Hematopoietic multipotent progenitor cell treated with erythropoietin and hydrocortisone succinate and interleukin-3 and kit ligand, for 15 days (in vitro differentiated cells): ENCODE results near the gene MIB2.
A peak's percentile ranks its signal among the peaks of the same experiment; 100 is the strongest.
"Not testable (repeated sequence)": the region's sequence is repeated elsewhere in the genome, so short reads cannot be mapped to it uniquely, and the experiment has no call there.

Experiments
- DNase-seq: peaks from one replicate; pipeline ENCODE4 v3.0.0-alpha.2; 2015; ENCODE audit warnings: low spot score

MIB2 gene

DNA sequence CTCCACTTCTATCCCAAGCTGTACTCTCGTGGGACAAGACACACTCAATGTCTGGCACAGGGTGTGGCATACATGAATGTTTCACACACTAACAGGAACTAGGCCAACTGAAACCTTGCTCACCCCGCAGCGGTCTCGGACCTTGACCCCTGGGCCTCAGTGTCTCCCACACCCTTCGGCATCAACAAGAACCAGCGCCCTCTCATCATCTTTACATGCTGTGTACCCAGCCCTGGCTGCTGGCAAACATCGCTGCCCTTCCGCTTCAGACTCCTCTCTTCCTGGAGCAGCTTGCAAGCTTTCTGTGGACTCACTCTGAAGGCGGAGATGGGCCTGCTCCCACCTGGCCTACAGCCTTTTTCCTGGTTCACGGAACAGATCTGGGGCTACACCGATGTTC is 33.0 kb downstream of the MIB2 start:
- DNase-seq: not testable (repeated sequence)

DNA sequence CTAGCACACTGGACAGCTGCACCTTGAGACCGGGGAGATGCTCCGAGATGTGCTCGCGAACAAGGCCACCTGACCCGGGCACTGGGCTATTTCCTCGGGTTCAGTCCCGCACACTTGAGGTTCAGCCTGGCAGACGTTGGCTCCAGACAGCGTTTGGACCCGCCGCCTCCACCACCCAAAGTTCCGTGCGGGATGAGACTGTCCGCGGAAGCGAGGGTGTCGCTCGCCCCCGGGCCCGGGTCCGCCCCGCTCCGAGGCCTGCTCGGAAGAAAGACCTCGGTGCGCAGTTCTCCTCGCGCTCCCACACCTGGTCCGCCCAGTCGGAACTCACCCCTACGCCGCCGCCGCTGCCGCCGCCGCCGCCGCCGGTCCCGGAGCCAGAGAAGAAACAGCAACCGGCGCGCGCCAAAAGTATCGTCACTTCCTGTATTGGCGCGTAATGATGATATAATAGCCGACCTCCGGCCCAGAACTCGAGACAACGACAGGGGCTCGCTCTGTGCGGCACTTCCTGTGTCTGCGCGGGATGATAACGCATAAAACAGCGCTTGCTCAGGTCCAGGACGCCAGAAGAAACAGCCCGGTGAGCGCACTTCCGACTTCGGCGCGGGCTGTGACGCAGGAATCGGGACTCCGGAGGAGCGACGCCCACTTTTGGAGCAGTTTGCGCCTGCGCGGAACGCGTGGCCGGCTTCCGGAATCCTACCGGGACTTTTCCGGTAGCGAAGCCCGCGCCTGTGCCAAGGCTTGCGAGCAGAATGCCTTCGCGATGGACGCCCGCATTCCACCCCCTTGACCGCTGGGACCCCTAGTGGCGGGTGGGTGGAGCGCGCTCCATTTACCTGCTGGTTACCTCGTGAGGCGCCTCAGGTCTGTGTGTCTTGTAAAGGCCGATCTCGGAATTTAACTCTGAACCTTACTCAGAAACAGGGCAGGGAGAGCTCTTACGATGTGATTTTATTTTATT is 43.6 kb downstream of the MIB2 start, which contains the start of gene CDK11B:
Gene CDK11B, minus strand, starts transcription at position 422 of the 967 bp plus-strand sequence. CDS start 1,519 bp downstream, outside the sequence.
- DNase-seq: peak; percentile 93

GRCh38 chr1:1662392-1662791 is 47.1 kb downstream of the MIB2 start:
- not testable (repeated sequence) for DNase-seq

DNA sequence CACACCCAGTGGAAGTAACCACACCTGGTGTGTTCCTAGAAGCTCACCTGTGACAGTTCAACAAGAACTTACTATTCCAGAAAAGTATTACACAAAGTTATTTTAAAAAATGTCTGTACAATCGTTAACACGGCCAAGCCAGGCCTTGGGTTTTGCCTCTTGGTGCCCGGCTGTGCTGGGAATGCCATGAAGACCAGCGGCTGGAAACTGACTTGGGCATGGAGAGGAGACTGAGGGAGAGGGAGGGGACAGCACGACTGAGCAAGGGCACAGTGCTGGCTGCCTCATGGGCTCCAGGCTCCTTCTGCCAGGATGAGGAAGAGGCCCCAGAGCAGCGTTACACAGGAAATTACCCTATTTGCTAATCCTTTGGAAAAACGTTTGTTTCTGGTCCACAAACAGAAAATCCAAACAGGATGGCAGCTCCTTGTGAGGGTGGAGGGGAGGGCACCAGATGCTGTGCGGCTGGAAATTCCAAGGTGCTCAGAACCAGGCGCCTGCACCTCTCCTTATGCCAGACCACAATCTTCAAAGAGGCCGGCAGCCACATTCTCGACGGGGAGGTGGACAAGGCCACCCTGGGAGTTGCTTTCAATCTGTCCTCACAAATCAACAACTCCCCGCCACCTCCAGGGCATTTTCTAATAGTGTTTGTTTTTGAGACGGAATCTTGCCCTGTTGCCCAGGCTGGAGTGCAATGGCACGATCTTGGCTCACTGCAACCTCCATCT is 47.7 kb downstream of the MIB2 start:
- DNase-seq: not testable (repeated sequence)

DNA sequence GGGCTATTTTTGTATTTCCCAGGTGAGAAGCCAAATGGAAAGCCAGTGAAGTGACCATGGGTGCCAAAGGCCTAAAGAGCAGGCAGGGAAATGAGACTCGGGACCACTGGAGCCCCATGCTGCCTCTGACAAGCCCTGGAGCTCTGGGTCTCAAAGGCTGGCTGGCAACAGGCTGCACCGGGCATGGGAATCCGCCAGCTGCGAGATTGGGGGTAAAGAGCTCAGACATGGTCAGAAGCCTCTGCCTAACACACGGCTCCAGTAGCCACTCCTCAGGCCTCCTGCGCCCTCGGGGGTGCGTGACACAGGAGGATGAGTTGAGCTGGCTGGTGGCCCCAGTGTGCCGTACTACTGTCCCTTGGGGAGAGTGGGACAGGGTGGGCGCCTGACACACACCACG is 49.0 kb downstream of the MIB2 start:
- not testable (repeated sequence) for DNase-seq

- no peak for DNase-seq
These were observed 49.9 kb downstream of the MIB2 start for GRCh38 chr1:1664941-1665814.

- peak; percentile 28 for DNase-seq
These were observed 50.5 kb downstream of the MIB2 start for GRCh38 chr1:1665815-1666251.

GRCh38 chr1:1666526-1666925 is 51.2 kb downstream of the MIB2 start:
- no peak for DNase-seq

DNA sequence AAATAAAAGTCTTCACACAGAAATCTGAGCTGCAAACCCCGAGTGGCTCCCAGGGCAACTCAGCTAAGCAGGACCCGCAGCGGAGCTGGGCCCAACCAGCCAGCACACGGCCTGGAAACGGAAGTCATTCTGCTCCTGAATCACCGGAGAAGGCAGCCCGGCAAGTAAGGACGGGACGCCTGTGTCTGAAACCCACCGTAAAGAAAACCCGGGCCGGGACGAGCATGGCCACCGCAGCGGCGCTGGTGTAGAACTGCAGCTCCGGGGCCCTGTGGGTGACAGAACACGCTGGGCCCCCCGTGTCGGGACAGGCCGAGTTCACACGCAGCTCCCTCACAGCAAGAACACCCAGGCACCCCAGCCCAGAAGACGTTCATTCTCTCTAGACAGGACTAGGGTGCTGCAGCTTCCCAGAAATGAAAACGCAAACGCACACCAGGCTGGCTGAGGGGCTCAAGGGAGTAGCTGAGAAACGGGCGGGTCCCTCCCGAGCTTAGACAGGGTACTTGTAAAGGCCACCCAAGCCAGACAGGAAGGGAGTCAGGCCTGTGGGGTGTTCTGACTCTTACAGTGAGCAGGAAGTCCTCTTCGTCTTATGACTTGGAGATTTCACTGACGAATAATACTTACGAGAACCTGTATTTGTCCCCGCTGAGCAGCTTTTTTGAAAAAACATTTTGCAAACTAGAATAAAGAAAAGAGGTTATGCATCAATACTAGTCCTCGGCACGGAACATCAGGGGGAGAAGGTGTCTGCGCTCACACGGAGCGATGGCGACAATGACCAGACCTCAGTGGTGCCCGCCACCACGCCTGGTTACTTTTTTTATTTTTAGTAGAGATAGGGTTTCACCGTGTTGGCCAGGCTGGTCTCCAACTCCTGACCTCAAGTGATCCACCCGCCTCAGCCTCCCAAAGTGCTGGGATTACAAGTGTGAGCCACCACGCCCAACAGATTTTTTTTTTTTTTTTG is 54.5 kb downstream of the MIB2 start:
- no peak for DNase-seq

- DNase-seq: no peak
These were observed 55.6 kb downstream of the MIB2 start for GRCh38 chr1:1670866-1671265.

- no peak for DNase-seq
These were observed 56.2 kb downstream of the MIB2 start for GRCh38 chr1:1671365-1672119.

DNA sequence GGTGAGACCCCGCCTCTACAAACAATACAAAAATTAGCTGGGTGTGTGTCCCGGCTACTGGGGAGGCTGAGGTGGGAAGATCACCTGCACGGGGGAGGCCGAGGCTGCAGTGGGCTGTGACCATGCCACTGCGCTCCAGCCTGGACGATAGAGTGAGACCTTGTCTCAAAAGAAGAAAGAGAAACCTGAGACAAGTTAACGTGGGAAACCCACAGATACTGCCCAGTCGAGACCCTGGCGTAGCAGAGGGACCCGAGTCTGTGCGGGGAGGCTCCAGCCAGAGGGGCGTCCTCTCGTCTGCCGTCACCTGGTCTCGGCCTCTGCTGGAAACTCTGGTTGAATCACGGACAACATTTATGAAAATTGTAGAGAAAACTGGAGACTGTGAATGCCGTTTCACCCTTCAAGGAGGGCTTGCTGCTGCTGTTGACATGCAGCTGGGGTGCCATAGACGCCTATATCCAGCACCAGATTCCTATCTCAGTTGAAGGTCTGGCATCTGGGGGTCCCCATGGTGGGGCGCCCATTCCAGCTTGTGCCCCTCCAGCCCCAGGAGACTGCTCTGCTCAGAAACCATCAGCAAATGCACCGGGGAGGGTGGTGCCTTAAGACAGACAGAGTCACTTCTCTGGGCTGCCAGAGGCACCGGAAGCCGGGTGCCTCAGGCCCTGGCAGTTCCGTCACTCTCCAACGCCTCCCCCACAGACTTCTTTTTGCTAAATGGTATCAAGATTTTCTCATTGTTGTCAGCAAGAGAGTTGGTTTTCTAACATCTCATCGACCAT is 57.1 kb downstream of the MIB2 start:
- no peak for DNase-seq

DNA sequence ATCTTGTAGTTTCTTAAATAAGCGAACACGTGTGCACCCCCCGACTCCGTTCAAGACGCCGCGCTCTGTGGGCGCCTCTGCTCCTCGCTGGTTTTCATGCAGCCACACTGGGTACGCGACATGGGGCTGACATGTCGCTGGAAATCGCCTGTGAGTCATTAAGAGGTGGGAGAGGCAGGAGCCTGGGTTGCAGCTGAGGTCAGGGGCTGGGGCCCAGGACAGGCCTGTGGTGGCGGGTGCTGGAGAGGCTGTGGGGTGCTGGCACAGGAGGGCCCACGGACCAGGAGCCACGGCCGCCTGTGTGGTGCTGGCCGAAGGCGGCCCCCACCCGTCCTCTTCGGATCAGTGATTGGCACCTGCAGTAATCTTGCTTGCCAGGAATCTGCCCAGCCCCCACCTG is 59.5 kb downstream of the MIB2 start:
- DNase-seq: not testable (repeated sequence)

- DNase-seq: not testable (repeated sequence)
These were observed 59.9 kb downstream of the MIB2 start for GRCh38 chr1:1675218-1675617.

- DNase-seq: not testable (repeated sequence)
These were observed 60.8 kb downstream of the MIB2 start for GRCh38 chr1:1676087-1676486.

- no peak for DNase-seq
These were observed 62.6 kb downstream of the MIB2 start for GRCh38 chr1:1677718-1678580.

- peak; percentile 12 for DNase-seq
These were observed 63.5 kb downstream of the MIB2 start for GRCh38 chr1:1678581-1679380.
